Stimulated activated CD8-positive, alpha-beta memory T cell treated with anti-CD3 and anti-CD28 coated beads, Interleukin-4, amount 100 ng/mL, for 1 hour (primary cell): ENCODE results near the gene CDK12.
"Not testable (repeated sequence)": the region's sequence is repeated elsewhere in the genome, so short reads cannot be mapped to it uniquely, and the experiment has no call there.

Experiments
- DNase-seq, 2 donors: peaks; one replicate each; pipeline ENCODE4 v3.0.0-alpha.2; 2020; ENCODE audit warnings: low read depth in 2 of 2, low spot score in 1 of 2

Gene CDK12

GRCh38 chr17:39496921-39497320 is 35.6 kb downstream of the CDK12 start:
- DNase-seq = not testable (repeated sequence)

GRCh38 chr17:39507511-39507910 is 46.2 kb downstream of the CDK12 start:
- no peak for DNase-seq

GRCh38 chr17:39508987-39509386 is 47.7 kb downstream of the CDK12 start:
- no peak for DNase-seq

GRCh38 chr17:39513309-39513708 is 52.0 kb downstream of the CDK12 start:
- no peak for DNase-seq

- no peak for DNase-seq
These were observed 52.6 kb downstream of the CDK12 start for GRCh38 chr17:39513915-39514314.

GRCh38 chr17:39517224-39517623 is 55.9 kb downstream of the CDK12 start:
- DNase-seq = no peak

GRCh38 chr17:39525801-39526506 is 64.7 kb downstream of the CDK12 start:
- DNase-seq = no peak

- DNase-seq = no peak
These were observed 66.0 kb downstream of the CDK12 start for GRCh38 chr17:39527220-39527813.

- DNase-seq = no peak
These were observed 68.2 kb downstream of the CDK12 start for GRCh38 chr17:39529455-39529854.

- DNase-seq = no peak
These were observed 69.2 kb downstream of the CDK12 start for GRCh38 chr17:39530513-39530912.

- DNase-seq = no peak
These were observed 70.0 kb downstream of the CDK12 start for GRCh38 chr17:39531252-39531651.

GRCh38 chr17:39533891-39534290 is 72.6 kb downstream of the CDK12 start:
- no peak for DNase-seq

GRCh38 chr17:39534768-39535405 is 73.6 kb downstream of the CDK12 start:
- DNase-seq = no peak

GRCh38 chr17:39536468-39536867 is 75.2 kb downstream of the CDK12 start:
- no peak for DNase-seq

- DNase-seq = not testable (repeated sequence)
These were observed 76.1 kb downstream of the CDK12 start for GRCh38 chr17:39537364-39537763.

GRCh38 chr17:39538866-39539265 is 77.6 kb downstream of the CDK12 start:
- DNase-seq = no peak

GRCh38 chr17:39540611-39541010 is 79.3 kb downstream of the CDK12 start:
- no peak for DNase-seq

- DNase-seq = no peak
These were observed 80.4 kb downstream of the CDK12 start for GRCh38 chr17:39541652-39542051.

- DNase-seq = no peak
These were observed 81.9 kb downstream of the CDK12 start for GRCh38 chr17:39543176-39543575.

- no peak for DNase-seq
These were observed 82.4 kb downstream of the CDK12 start for GRCh38 chr17:39543664-39544063.

- not testable (repeated sequence) for DNase-seq
These were observed 83.1 kb downstream of the CDK12 start for GRCh38 chr17:39544361-39544760.

- DNase-seq = peak; percentile 54 to 64
These were observed 86.6 kb downstream of the CDK12 start for GRCh38 chr17:39547713-39548478.
